Ishikawa (cell line): ENCODE measurements around the gene CAMK2D.

ENCODE experiments used
- CREB1 ChIP-seq: IDR thresholded peaks from 2 replicates; pipeline ENCODE4 v1.6.1; 2012; ENCODE audit warnings: low read depth
- EP300 ChIP-seq: IDR thresholded peaks from 2 replicates; pipeline ENCODE4 v1.6.1; 2012; ENCODE audit warnings: borderline replicate concordance
- RAD21 ChIP-seq: IDR thresholded peaks from 2 replicates; pipeline ENCODE4 v1.6.1; 2012; ENCODE audit warnings: low read depth
- TEAD4 ChIP-seq: IDR thresholded peaks from 2 replicates; pipeline ENCODE4 v1.6.1; 2012
- ZBTB7A ChIP-seq: IDR thresholded peaks from 2 replicates; pipeline ENCODE4 v1.6.1; 2012; ENCODE audit warnings: low read depth

DNA sequence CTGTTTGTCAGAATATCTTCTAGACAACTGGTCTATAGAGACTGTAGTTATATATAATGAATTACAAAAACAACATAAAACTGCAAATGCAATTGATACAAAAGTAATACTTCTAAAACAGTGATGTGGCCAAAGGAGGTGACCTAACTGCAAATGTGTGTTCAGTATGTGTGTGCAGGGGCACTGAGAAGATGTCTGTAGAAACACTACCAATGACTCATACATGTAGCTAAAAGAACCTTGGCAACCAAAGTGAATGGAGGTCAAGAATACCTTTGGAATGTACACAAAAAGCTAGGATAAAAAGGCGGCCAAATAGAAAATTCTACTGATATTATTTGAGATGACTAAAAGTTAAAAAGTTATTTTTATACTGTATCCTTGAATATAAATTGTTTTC is 261.8 kb downstream of the CAMK2D start:
- TF ChIP-seq RAD21 (no peak), TEAD4 (no peak), CREB1 (no peak), EP300 (no peak), ZBTB7A (no peak)
